ENCODE results near the gene NCAN. TPM values are rescaled to one million over a fixed set of nuclear protein-coding genes. Genes with fewer than 3 reads are reported as not detected.

Gene NCAN
- total and polyA plus RNA-seq, 2 of the 8 experiments (the other 6 are each of a cell fraction or from before 2014, with no cell fraction given), result 2.7 TPM

- TF ChIP-seq CHD7 (IDR thresholded peaks at IDR 0.05; ENCODE audit: insufficient replicate concordance, low read length) (no peak), SIRT6 (IDR thresholded peaks at IDR 0.05; ENCODE audit: low read length) (no peak), SUZ12 (IDR thresholded peaks at IDR 0.05; ENCODE audit: low read length) (no peak), JUN (IDR thresholded peaks at IDR 0.05; ENCODE audit: low read depth, low read length) (no peak)
Observed at GRCh38 chr19:19240476-19240875, 28.7 kb downstream of the NCAN start (continued).
